Right lobe of liver (tissue), 6 donors: ENCODE results near the gene STX7. TPM values are rescaled to one million over a fixed set of nuclear protein-coding genes. Genes with fewer than 3 reads are reported as not detected.
"Not testable (repeated sequence)": the region's sequence is repeated elsewhere in the genome, so short reads cannot be mapped to it uniquely, and the experiment has no call there.

ENCODE experiments used
- ATAC-seq, 4 donors: fragments of 200-7000 bp; cut with Tn5 transposase; one replicate each; pipeline ENCODE4 v1.9.1; 2020; ENCODE audit warnings: mild to moderate bottlenecking in 4 of 4, moderate library complexity in 4 of 4
- DNase-seq, 3 donors: peaks; one replicate each; pipeline ENCODE4 v3.0.0-alpha.2; 2020
- H3K27ac ChIP-seq, 3 donors: fragments of 200-600 bp; one replicate each; pipeline ENCODE4 v1.8.0; 2022
- H3K27me3 ChIP-seq, 2 donors: fragments of 200-600 bp; one replicate each; pipeline ENCODE4 v1.8.0; 2022
- H3K36me3 ChIP-seq, 4 donors: fragments of 200-600 bp; sonication (generic) in 1 of 4; one replicate each; pipeline versions ENCODE4 v1.5.1 to v1.8.0; 2017 to 2022; ENCODE audit warnings: control low read depth in 1 of 4
- H3K4me1 ChIP-seq, 4 donors: fragments of 200-600 bp; sonication (generic) in 1 of 4; one replicate each; pipeline versions ENCODE4 v1.5.1 to v1.8.0; 2017 to 2022; ENCODE audit warnings: control low read depth in 1 of 4
- H3K4me3 ChIP-seq, 3 donors: fragments of 200-600 bp; one replicate each; pipeline ENCODE4 v1.8.0; 2022
- H3K9me3 ChIP-seq, 4 donors: fragments of 200-600 bp; sonication (generic) in 1 of 4; one replicate each; pipeline versions ENCODE4 v1.5.1 to v1.8.0; 2017 to 2022; ENCODE audit warnings: control low read depth in 1 of 4
- POLR2A ChIP-seq: fragments of 450-650 bp; IDR thresholded peaks from one replicate; pipeline ENCODE4 v1.6.1; 2017; ENCODE audit warnings: antibody characterized with exemption, mild to moderate bottlenecking
- WGBS: methylation state at CpG from one replicate; pipeline ENCODE4 v1.1.6; 2018; ENCODE audit warnings: low coverage, low lambda C conversion rate; ENCODE audit not compliant: insufficient coverage; ENCODE audit errors: missing lambda C conversion rate; 5-methylcytosine and 5-hydroxymethylcytosine counted together
- intact Hi-C, 2 donors: fragments of 100-400 bp; cut with DNase I; formaldehyde crosslinking; loops; one replicate each; pipeline versions ENCODE4 v1.11.2 to v1.14.1; 2022
- total RNA-seq, 6 experiments: library from RNA; depleted of rRNA in 2 of 6; stranded (reverse); fragments of >200 nt in 2 of 6; fragmentation: NEBNext Ultra II Directional in 3 of 6; extraction: Animal tissue kit (Norgen Biotek cat#: 25700) in 3 of 6; gene quantifications; one replicate each; pipeline versions ENCODE4 v1.1.0 to v1.2.4, GENCODE V29; 2016 to 2023
- TF ChIP-seq, protein P1 (sequence below), 4 donors: fragments of 200-600 bp in 3 of 4; fragments of 450-650 bp in 1 of 4; IDR thresholded peaks; one replicate each; pipeline versions ENCODE4 v1.5.1 to v1.8.0; 2016 to 2022; ENCODE audit warnings: antibody characterized with exemption in 4 of 4, mild to moderate bottlenecking in 2 of 4
- donor health status: DM: no; HTN: yes; CAD: no.
- donor health status: DM: no; HTN: no; CAD: no.
- donor health status: DM: no; HTN: no; CAD: no.
- donor health status: DM: no; HTN: yes; CAD: no.
- donor health status: DM: no; HTN: yes; CAD: no.

Gene STX7
- total RNA-seq, 6 experiments from 2014 or later, result 14.9 to 28.5 (median 17.0) TPM

- ATAC-seq (no peak), DNase-seq (no peak)
- no peak overlapping the region for H3K4me3 ChIP-seq
- no peaks in the 10 kb centered on the region for H3K36me3 ChIP-seq
- no peaks in the 10 kb centered on the region for H3K4me1 ChIP-seq
- H3K9me3 ChIP-seq, result no peaks in the 10 kb centered on the region
- no peaks in the 10 kb centered on the region for H3K27me3 ChIP-seq
- TF ChIP-seq, protein P1, sequence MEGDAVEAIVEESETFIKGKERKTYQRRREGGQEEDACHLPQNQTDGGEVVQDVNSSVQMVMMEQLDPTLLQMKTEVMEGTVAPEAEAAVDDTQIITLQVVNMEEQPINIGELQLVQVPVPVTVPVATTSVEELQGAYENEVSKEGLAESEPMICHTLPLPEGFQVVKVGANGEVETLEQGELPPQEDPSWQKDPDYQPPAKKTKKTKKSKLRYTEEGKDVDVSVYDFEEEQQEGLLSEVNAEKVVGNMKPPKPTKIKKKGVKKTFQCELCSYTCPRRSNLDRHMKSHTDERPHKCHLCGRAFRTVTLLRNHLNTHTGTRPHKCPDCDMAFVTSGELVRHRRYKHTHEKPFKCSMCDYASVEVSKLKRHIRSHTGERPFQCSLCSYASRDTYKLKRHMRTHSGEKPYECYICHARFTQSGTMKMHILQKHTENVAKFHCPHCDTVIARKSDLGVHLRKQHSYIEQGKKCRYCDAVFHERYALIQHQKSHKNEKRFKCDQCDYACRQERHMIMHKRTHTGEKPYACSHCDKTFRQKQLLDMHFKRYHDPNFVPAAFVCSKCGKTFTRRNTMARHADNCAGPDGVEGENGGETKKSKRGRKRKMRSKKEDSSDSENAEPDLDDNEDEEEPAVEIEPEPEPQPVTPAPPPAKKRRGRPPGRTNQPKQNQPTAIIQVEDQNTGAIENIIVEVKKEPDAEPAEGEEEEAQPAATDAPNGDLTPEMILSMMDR (IDR thresholded peaks at IDR 0.05), result no peak
- TF ChIP-seq POLR2A, result no peak
- no peak overlapping the region for H3K27ac ChIP-seq
- intact Hi-C loops, result no loop called here
These were observed 31.9 kb upstream of the STX7 start for GRCh38 chr6:132544826-132545225.

GRCh38 chr6:132537977-132538376 lies 25.1 kb upstream of the STX7 start, which contains the start of gene TAAR9:
Gene TAAR9 (plus strand): TSS chr6:132538277. CDS start chr6:132538290, 13 bp downstream.
- no peaks in the 10 kb centered on the region for H3K36me3 ChIP-seq
- no peaks in the 10 kb centered on the region for H3K27me3 ChIP-seq
- WGBS, result 63% methylated on average over 4 of the region's 4 CpGs
- no peaks in the 10 kb centered on the region for H3K4me1 ChIP-seq
- no peak for TF ChIP-seq POLR2A
- TF ChIP-seq, protein P1 (IDR thresholded peaks at IDR 0.05), result no peak
- no peaks in the 10 kb centered on the region for H3K9me3 ChIP-seq
- DNase-seq, result no peak
- H3K27ac ChIP-seq, result no peak within 1 kb of the TSS
- H3K4me3 ChIP-seq, result no peak within 1 kb of the TSS
- intact Hi-C loops, result no loop called here
- no peak for ATAC-seq

DNA sequence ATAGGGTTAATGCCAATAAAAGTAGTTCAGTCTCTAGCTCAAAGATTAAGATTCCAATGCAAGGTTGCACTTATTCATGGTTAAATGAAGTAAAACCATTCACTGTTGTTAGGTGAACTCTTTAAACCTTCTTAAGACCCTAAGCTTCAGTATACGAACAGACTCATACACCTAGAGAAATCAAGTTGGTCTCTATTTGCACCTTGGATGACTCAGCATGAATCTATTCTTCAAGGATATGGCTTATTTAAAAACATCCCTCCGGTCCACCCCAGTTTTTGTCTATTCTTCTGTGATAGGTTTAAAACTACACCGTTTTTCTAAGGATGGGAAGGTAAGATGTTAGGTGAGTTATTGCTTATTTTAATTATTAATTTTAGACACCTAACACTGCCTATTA lies 24.2 kb upstream of the STX7 start:
- no peak overlapping the region for H3K4me3 ChIP-seq
- intact Hi-C loops, result no loop called here
- H3K9me3 ChIP-seq, result no peaks in the 10 kb centered on the region
- 72% methylated on average over 3 of the region's 3 CpGs for WGBS
- no peaks in the 10 kb centered on the region for H3K36me3 ChIP-seq
- H3K27me3 ChIP-seq, result no peaks in the 10 kb centered on the region
- no peaks in the 10 kb centered on the region for H3K4me1 ChIP-seq
- DNase-seq (no peak), ATAC-seq (no peak)
- TF ChIP-seq, protein P1 (IDR thresholded peaks at IDR 0.05), result no peak
- TF ChIP-seq POLR2A, result no peak
- H3K27ac ChIP-seq, result no peak overlapping the region

GRCh38 chr6:132534546-132534945 lies 21.6 kb upstream of the STX7 start:
- DNase-seq, H3K9me3 ChIP-seq, H3K4me1 ChIP-seq, H3K27ac ChIP-seq, intact Hi-C loops, H3K4me3 ChIP-seq, H3K27me3 ChIP-seq, ATAC-seq, H3K36me3 ChIP-seq: not testable (repeated sequence)
- 86% methylated on average over 1 of the region's 2 CpGs for WGBS

DNA sequence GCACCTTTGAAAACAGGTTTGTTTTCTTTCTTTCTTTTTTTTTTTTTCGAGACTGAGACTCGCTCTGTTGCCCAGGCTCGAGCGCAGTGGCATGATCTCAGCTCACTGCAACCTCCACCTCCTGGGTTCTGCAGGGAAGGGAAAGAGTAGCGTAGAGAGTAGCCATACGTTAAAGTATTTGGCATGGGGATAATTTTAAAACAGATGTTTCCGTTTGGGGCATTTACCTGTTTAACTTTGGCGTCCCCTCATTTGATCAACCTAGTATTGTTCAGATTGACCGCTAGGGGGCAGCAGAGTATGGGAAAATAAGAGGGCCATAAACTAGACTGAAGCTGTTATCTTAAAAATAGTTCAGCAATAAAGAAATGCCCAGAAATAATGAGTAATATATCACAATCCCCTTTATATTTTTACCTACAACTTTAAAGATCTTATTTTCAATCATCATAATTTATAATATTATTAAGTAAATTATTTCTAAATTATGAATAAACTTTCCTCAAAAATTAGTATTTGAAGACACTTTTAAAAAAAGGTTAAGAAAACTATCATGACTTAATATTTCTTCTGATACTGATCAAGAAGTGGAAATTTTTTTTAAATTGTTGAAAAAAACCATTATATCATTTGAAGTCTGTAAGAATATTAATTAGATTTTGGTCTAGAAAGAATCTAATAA lies 17.5 kb upstream of the STX7 start:
- Histone ChIP-seq H3K4me3 (peak overlapping the region in 1 of 3 donors; percentile 31), H3K9me3 (no peaks in the 10 kb centered on the region), H3K36me3 (no peaks in the 10 kb centered on the region), H3K4me1 (no peaks in the 10 kb centered on the region), H3K27me3 (no peaks in the 10 kb centered on the region), H3K27ac (no peak overlapping the region)
- DNase-seq (peak in 2 of 3 donors; percentile 26 to 74), ATAC-seq (peak; percentile 78 to 93 (median 84))
- TF ChIP-seq POLR2A, result no peak
- TF ChIP-seq, protein P1 (IDR thresholded peaks at IDR 0.05), result peak; percentile 88 to 90 (median 90)
- intact Hi-C loops, result no loop called here
- 13% methylated on average over 9 of the region's 9 CpGs for WGBS
